Type B pancreatic cell (in vitro differentiated cells): Measurements from ENCODE around the gene SCRT2. TPM values are rescaled to one million over a fixed set of nuclear protein-coding genes. Genes with fewer than 3 reads are reported as not detected.
A peak's percentile ranks its signal among the peaks of the same experiment; 100 is the strongest.

ENCODE experiments used
- DNase-seq: peaks from one replicate; pipeline ENCODE4 v3.0.0; 2021; ENCODE audit warnings: mixed read lengths; ENCODE audit not compliant: unreplicated experiment; ENCODE audit errors: extremely low spot score
- H3K27ac Mint-ChIP-seq: 2 replicates; pipeline ENCODE4 v1.8.0; 2021; ENCODE audit warnings: mild to moderate bottlenecking, mixed read lengths
- H3K27me3 Mint-ChIP-seq: 2 replicates; pipeline ENCODE4 v1.8.0; 2021; ENCODE audit warnings: mixed read lengths
- H3K36me3 Mint-ChIP-seq: 2 replicates; pipeline ENCODE4 v1.8.0; 2021; ENCODE audit warnings: mixed read lengths
- H3K4me1 Mint-ChIP-seq: one replicate; pipeline ENCODE4 v1.8.0; 2021; ENCODE audit warnings: mixed read lengths; ENCODE audit not compliant: unreplicated experiment
- H3K4me3 Mint-ChIP-seq: 2 replicates; pipeline ENCODE4 v1.8.0; 2021; ENCODE audit warnings: mild to moderate bottlenecking, mixed read lengths
- H3K9me3 Mint-ChIP-seq: 2 replicates; pipeline ENCODE4 v1.8.0; 2021; ENCODE audit warnings: mixed read lengths
- total RNA-seq: library from RNA; stranded (reverse); gene quantifications from 2 replicates; pipeline ENCODE4 v1.2.1, GENCODE V29; 2021; ENCODE audit warnings: low replicate concordance
- TF ChIP-seq, protein P1 (sequence below): fragments of 200-600 bp; sonication (generic); conservative IDR thresholded peaks from 2 replicates; pipeline ENCODE4 v1.5.0; 2021; ENCODE audit warnings: antibody characterized with exemption, mild to moderate bottlenecking

The SCRT2 gene
- total RNA-seq, 1 donor from 2014 or later = 0.36 TPM

DNA sequence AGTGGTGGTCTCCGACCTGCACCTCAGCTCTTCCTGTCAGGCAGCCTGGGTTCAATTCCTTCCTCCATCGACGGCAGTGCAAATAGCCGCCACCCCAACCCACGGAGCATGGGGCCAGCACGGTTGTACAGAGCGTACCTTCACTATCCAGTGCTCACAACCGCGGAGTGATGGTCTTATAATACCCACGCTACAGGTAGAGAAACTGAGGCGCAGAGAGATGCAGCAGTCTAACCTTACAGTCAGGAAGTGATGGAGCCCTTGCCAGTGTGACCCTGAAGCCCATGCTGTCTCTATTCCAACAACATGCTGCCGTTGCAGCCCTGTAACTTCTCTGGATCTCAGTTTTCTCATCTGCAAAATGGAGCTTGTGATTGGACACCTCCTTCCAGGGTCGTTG is 11.0 kb downstream of the SCRT2 start:
- Mint-ChIP-seq H3K27me3 (peaks cover 43% of the 10 kb centered on the region), H3K4me1 (peaks cover 12% of the 10 kb centered on the region), H3K36me3 (no peaks in the 10 kb centered on the region), H3K4me3 (no peak overlapping the region), H3K27ac (no peak overlapping the region), H3K9me3 (no peaks in the 10 kb centered on the region)
- TF ChIP-seq, protein P1, sequence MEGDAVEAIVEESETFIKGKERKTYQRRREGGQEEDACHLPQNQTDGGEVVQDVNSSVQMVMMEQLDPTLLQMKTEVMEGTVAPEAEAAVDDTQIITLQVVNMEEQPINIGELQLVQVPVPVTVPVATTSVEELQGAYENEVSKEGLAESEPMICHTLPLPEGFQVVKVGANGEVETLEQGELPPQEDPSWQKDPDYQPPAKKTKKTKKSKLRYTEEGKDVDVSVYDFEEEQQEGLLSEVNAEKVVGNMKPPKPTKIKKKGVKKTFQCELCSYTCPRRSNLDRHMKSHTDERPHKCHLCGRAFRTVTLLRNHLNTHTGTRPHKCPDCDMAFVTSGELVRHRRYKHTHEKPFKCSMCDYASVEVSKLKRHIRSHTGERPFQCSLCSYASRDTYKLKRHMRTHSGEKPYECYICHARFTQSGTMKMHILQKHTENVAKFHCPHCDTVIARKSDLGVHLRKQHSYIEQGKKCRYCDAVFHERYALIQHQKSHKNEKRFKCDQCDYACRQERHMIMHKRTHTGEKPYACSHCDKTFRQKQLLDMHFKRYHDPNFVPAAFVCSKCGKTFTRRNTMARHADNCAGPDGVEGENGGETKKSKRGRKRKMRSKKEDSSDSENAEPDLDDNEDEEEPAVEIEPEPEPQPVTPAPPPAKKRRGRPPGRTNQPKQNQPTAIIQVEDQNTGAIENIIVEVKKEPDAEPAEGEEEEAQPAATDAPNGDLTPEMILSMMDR = no peak
- no peak for DNase-seq

DNA sequence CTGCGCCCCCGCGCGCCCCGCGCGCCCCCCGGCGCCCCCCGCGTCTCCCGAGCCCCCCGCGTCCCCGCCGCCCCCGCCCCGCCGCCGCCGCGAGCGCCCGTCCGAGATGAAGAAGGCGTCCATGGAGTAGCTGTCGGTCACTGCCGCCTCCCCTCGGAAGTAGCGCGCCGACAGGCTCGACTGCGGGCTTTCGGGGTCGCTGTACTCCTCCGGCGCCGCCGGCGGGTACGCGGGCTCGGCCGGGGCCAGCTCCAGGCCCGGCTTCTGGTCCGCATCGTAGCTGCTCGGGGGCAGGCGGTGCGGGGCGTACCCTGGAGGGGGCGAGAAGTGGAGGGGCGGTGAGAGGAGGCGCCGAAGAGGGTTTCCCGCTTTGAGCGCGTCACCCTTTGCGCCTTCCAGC is 11.5 kb downstream of the SCRT2 start:
- Mint-ChIP-seq H3K4me3 (no peak overlapping the region), H3K4me1 (peaks cover 12% of the 10 kb centered on the region), H3K9me3 (no peaks in the 10 kb centered on the region), H3K27ac (no peak overlapping the region), H3K36me3 (no peaks in the 10 kb centered on the region), H3K27me3 (peaks cover 47% of the 10 kb centered on the region)
- TF ChIP-seq, protein P1 = no peak
- no peak for DNase-seq

GRCh38 chr20:663315-664090 is 12.1 kb downstream of the SCRT2 start:
- peaks cover 16% of the 10 kb centered on the region for H3K4me1 Mint-ChIP-seq
- TF ChIP-seq, protein P1 = no peak
- no peaks in the 10 kb centered on the region for H3K9me3 Mint-ChIP-seq
- no peaks in the 10 kb centered on the region for H3K36me3 Mint-ChIP-seq
- H3K27me3 Mint-ChIP-seq = peaks cover 54% of the 10 kb centered on the region
- no peak overlapping the region for H3K27ac Mint-ChIP-seq
- no peak overlapping the region for H3K4me3 Mint-ChIP-seq
- DNase-seq = no peak

DNA sequence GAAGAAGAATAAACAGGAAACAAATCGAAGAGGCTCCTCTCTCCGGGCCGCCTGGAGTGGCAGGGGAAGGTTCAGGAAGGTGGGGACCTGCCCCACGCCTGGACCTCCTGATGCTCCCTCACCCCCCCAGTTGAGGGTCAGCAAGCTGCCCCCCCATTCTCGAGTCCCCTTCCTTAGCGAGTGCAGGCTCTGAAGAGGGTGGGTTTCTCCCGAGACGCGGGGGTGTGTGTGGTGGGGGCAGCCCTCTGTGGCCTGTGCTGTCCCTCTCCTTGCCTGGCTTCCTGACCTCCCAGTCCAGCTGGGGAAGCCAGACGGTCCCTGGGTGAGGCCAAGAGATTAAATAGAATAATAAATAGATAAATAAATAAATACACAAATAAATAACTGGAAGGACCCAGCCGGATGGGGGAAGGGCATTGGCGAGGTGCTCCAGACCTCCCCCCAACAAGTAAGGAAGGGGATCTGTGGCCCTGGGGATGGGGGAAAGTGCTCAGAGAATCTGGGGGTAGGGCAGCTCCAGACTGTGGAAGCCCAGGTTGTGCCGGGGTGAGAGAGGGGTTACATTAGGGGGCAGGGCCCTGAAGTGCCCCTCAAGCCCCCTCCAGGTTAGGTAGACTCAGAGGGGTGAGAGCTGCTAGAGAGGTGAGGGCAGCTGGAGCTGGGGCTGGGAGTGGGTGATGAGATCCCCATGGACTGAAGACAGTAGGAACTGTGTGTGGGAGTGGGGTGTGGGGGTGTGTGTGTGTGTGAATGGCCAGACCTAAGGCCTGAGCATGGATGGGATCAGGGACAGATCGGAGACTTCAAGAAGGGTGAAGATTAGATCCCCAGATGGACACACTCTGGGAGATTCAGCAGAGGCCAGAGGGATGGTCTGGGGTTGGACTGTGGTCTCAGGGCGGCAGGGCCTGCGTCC is 13.1 kb downstream of the SCRT2 start:
- DNase-seq = no peak
- Mint-ChIP-seq H3K4me3 (no peak overlapping the region), H3K36me3 (no peaks in the 10 kb centered on the region), H3K27ac (no peak overlapping the region), H3K4me1 (peaks cover 17% of the 10 kb centered on the region), H3K9me3 (no peaks in the 10 kb centered on the region), H3K27me3 (peaks cover 56% of the 10 kb centered on the region)
- TF ChIP-seq, protein P1 = no peak

GRCh38 chr20:661474-662270 is 13.9 kb downstream of the SCRT2 start:
- Mint-ChIP-seq H3K36me3 (no peaks in the 10 kb centered on the region), H3K27ac (peak overlapping the region; percentile 92), H3K27me3 (peaks cover 57% of the 10 kb centered on the region)

More at GRCh38 chr20:661474-662270, 13.9 kb downstream of the SCRT2 start:
- Mint-ChIP-seq H3K4me1 (peaks cover 17% of the 10 kb centered on the region), H3K9me3 (no peaks in the 10 kb centered on the region), H3K4me3 (no peak overlapping the region)
- no peak for DNase-seq
- TF ChIP-seq, protein P1 = no peak
